ENCODE data around the gene CATSPER3.

- TF ChIP-seq EZH2 (IDR thresholded peaks at IDR 0.05; ENCODE audit: low read length, missing control alignments) = no peak
- TF ChIP-seq CTCF (conservative IDR thresholded peaks at IDR 0.05 in 1 of 2, IDR thresholded peaks at IDR 0.05 in 1 of 2; ENCODE audit: low read depth in 1 of 2, low read length in 2 of 2) = no peak
These were observed 4.6 kb upstream of the CATSPER3 start for GRCh38 chr5:134963098-134963497.

Measured in fibroblast of lung (primary cell).